Measurements from ENCODE around the gene SCGB1C1. TPM values are rescaled to one million over a fixed set of nuclear protein-coding genes. Genes with fewer than 3 reads are reported as not detected.

SCGB1C1 gene
- total RNA-seq, 2 donors from 2014 or later, result not detected

DNA sequence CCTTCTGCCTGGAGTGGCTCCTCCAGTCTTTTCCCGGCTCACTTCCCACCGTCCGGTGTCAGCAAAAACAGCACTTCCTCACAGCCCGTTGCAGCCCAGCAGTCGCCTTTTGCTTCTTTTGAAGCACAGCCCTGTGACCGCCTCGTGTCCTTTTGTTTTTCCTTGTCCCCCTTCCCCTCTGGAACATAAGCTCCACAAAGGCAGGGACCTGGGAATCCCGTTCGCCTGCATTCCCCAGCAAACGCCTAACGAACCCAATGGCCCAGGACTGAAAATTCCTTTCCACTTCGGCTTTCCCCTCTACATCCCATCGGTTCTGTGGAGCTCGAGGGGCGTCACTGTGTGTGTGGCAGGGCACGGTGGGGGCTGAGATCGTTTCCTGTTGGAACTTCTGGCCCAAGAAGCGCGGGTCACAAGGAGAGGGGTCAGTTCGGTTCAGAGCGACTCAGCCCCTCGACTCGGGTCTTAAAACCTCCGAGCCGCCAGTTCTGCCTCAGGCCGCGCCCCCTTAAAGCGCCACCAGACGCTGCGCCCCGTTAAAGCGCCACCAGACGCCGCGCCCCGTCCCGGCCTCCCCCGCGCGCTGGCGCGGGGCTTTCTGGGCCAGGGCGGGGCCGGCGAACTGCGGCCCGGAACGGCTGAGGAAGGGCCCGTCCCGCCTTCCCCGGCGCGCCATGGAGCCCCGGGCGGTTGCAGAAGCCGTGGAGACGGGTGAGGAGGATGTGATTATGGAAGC, 15.5 kb downstream of the SCGB1C1 start:
- 0 to 1% methylated on average over 34 to 57 of the region's 57 CpGs for WGBS, 2 donors
- peaks cover 51% of the 10 kb centered on the region for H3K4me1 ChIP-seq
- DNase-seq (peak; percentile 80 to 82 (median 80)), ATAC-seq (peak; percentile 69)
- TF ChIP-seq POLR2A (IDR thresholded peaks at IDR 0.05), result peak; percentile 67 to 82 (median 69)
- TF ChIP-seq, protein P1, sequence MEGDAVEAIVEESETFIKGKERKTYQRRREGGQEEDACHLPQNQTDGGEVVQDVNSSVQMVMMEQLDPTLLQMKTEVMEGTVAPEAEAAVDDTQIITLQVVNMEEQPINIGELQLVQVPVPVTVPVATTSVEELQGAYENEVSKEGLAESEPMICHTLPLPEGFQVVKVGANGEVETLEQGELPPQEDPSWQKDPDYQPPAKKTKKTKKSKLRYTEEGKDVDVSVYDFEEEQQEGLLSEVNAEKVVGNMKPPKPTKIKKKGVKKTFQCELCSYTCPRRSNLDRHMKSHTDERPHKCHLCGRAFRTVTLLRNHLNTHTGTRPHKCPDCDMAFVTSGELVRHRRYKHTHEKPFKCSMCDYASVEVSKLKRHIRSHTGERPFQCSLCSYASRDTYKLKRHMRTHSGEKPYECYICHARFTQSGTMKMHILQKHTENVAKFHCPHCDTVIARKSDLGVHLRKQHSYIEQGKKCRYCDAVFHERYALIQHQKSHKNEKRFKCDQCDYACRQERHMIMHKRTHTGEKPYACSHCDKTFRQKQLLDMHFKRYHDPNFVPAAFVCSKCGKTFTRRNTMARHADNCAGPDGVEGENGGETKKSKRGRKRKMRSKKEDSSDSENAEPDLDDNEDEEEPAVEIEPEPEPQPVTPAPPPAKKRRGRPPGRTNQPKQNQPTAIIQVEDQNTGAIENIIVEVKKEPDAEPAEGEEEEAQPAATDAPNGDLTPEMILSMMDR (IDR thresholded peaks at IDR 0.05), result no peak
- peaks cover 11 to 32% of the 10 kb centered on the region in 2 donors for H3K36me3 ChIP-seq (replicated peaks in 1 of 2; ENCODE audit: insufficient read depth in 1 of 2, low read depth in 2 of 2)
- H3K27me3 ChIP-seq, result no peaks in the 10 kb centered on the region
- peak overlapping the region; percentile 88 to 99 (median 98) for H3K27ac ChIP-seq
- H3K9me3 ChIP-seq, result no peaks in the 10 kb centered on the region
- intact Hi-C loops (cut with DNase I), result no loop called here
- peak overlapping the region; percentile 70 to 97 for H3K4me3 ChIP-seq

DNA sequence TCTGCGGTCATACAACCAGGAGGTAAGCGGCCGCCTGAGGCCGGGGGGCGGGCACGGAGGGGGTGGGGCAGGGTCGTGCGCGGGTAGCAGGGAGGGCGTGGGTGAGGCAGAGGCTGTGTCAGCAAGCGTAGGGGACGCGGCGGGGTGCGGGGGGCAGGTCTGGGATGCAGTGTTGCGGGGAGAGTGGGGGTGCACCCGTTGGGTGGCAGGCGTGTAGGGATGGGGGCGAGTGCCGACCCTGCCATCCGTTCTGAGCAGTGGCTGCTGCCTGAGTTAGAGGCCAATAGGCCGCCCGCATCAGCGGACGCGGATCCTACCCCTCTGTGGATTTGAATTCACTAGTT, 16.0 kb downstream of the SCGB1C1 start:
- WGBS, 2 donors, result 0 to 2% methylated on average over 23 to 26 of the region's 26 CpGs
- DNase-seq (peak in 1 of 4 donors; percentile 16), ATAC-seq (no peak)
- intact Hi-C loops (cut with DNase I), result no loop called here
- Histone ChIP-seq H3K36me3 (replicated peaks in 1 of 2; ENCODE audit: insufficient read depth in 1 of 2, low read depth in 2 of 2) (peaks cover 11 to 29% of the 10 kb centered on the region in 2 donors), H3K4me3 (peak overlapping the region; percentile 70 to 97), H3K27ac (peak overlapping the region; percentile 88 to 99 (median 98)), H3K27me3 (no peaks in the 10 kb centered on the region), H3K4me1 (peaks cover 48% of the 10 kb centered on the region), H3K9me3 (no peaks in the 10 kb centered on the region)
- TF ChIP-seq POLR2A (IDR thresholded peaks at IDR 0.05), result no peak
- TF ChIP-seq, protein P1 (IDR thresholded peaks at IDR 0.05), result no peak

DNA sequence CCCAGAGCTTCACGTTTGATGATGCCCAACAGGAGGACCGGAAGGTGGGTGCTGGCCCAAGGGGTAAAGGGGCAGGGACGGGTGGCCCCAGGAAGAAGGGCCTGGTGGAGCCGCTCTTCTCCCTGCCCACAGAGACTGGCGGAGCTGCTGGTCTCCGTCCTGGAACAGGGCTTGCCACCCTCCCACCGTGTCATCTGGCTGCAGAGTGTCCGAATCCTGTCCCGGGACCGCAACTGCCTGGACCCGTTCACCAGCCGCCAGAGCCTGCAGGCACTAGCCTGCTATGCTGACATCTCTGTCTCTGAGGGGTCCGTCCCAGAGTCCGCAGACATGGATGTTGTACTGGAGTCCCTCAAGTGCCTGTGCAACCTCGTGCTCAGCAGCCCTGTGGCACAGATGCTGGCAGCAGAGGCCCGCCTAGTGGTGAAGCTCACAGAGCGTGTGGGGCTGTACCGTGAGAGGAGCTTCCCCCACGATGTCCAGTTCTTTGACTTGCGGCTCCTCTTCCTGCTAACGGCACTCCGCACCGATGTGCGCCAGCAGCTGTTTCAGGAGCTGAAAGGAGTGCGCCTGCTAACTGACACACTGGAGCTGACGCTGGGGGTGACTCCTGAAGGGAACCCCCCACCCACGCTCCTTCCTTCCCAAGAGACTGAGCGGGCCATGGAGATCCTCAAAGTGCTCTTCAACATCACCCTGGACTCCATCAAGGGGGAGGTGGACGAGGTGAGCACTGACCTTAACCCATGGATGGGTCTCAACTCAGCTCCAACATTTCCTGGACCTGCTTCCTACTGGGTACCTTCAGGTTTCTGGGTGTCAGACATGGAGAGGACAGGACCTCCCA, 16.6 kb downstream of the SCGB1C1 start:
- Histone ChIP-seq H3K27ac (peak overlapping the region in 3 of 4 donors; percentile 88 to 99 (median 98)), H3K4me3 (peak overlapping the region; percentile 70 to 97), H3K4me1 (peaks cover 42% of the 10 kb centered on the region), H3K36me3 (replicated peaks in 1 of 2; ENCODE audit: insufficient read depth in 1 of 2, low read depth in 2 of 2) (peaks cover 11 to 33% of the 10 kb centered on the region in 2 donors), H3K27me3 (no peaks in the 10 kb centered on the region), H3K9me3 (no peaks in the 10 kb centered on the region)
- ATAC-seq (no peak), DNase-seq (peak in 1 of 4 donors; percentile 19)
- 48% methylated on average over 20 to 28 of the region's 29 CpGs for WGBS, 2 donors
- TF ChIP-seq, protein P1 (IDR thresholded peaks at IDR 0.05), result no peak
- TF ChIP-seq POLR2A (IDR thresholded peaks at IDR 0.05), result no peak
- intact Hi-C loops (cut with DNase I), result no loop called here

DNA sequence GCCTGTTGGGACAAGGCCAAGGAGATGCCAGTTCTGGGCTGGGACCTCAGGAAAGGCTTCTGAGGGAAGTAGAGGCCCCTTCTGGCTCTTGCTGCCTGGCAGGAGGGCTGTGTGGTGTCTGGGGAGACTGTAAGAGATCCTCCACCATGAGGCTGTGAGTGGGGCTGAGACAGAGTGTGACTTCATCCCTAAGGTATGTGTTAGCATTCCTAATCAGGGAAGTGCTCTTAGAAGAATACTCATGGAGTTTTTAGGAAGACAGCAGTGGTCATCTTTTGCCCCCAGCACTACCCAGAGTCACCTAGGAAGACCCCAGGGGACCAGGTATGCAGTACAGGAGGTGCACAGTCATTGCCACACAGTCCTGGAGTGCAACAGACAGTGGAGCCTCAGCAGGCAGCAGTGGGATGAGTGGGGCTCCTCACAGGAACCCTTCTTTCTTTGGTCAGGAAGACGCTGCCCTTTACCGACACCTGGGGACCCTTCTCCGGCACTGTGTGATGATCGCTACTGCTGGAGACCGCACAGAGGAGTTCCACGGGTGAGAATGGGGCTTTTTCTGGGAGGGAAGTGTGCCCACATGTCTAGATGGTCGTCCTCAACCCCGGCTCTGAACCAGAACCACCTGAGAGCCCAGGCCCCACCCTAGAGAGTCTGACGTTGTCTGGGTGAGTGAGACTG, 17.4 kb downstream of the SCGB1C1 start:
- peak in 1 of 4 donors; percentile 10 for DNase-seq
- H3K4me3 ChIP-seq, result no peak overlapping the region

More for the DNA sequence above, 17.4 kb downstream of the SCGB1C1 start:
- Histone ChIP-seq H3K27me3 (no peaks in the 10 kb centered on the region), H3K27ac (peak overlapping the region in 1 of 4 donors; percentile 98), H3K4me1 (peaks cover 34% of the 10 kb centered on the region), H3K9me3 (no peaks in the 10 kb centered on the region), H3K36me3 (replicated peaks in 1 of 2; ENCODE audit: insufficient read depth in 1 of 2, low read depth in 2 of 2) (peaks cover 11 to 36% of the 10 kb centered on the region in 2 donors)
- intact Hi-C loops (cut with DNase I), result no loop called here
- no peak for TF ChIP-seq POLR2A (IDR thresholded peaks at IDR 0.05)
- TF ChIP-seq, protein P1 (IDR thresholded peaks at IDR 0.05), result no peak
- no peak for ATAC-seq
- WGBS, 2 donors, result 83 to 87% methylated on average over 7 to 9 of the region's 9 CpGs
